Gastroesophageal sphincter (tissue), 4 donors: Measurements from ENCODE around the gene VPREB3. TPM values are rescaled to one million over a fixed set of nuclear protein-coding genes. Genes with fewer than 3 reads are reported as not detected.

Experiments
- ATAC-seq: fragments of 150-250 bp; one replicate; pipeline ENCODE4 v1.9.1; 2016; ENCODE audit warnings: mild to moderate bottlenecking, moderate library complexity
- H3K27ac ChIP-seq, 4 donors: fragments of 200-600 bp; sonication (generic) in 3 of 4; 1 replicate in 3 of 4; 2 replicates in 1 of 4; pipeline ENCODE4 v1.5.1; 2016 to 2019
- H3K27me3 ChIP-seq: fragments of 200-600 bp; sonication (generic); one replicate; pipeline ENCODE4 v1.5.1; 2019
- H3K36me3 ChIP-seq, 2 donors: fragments of 200-600 bp; sonication (generic); one replicate each; pipeline ENCODE4 v1.5.1; 2019; ENCODE audit warnings: control low read depth in 1 of 2
- H3K4me1 ChIP-seq, 3 donors: fragments of 200-600 bp; sonication (generic); 1 replicate in 2 of 3; 2 replicates in 1 of 3; pipeline ENCODE4 v1.5.1; 2016 to 2019; ENCODE audit warnings: control low read depth in 2 of 3
- H3K4me3 ChIP-seq, 2 donors: fragments of 200-600 bp; sonication (generic); one replicate each; pipeline ENCODE4 v1.5.1; 2019; ENCODE audit warnings: mild to moderate bottlenecking in 1 of 2, moderate library complexity in 1 of 2
- H3K9me3 ChIP-seq, 3 donors: fragments of 200-600 bp; sonication (generic); one replicate each; pipeline ENCODE4 v1.5.1; 2017 to 2019; ENCODE audit warnings: control low read depth in 2 of 3
- CTCF ChIP-seq, 4 experiments: fragments of 200-600 bp in 2 of 4; fragments of 450-650 bp in 2 of 4; sonication (generic) in 1 of 4; IDR thresholded peaks; one replicate each; pipeline ENCODE4 v1.5.1; 2017 to 2019; ENCODE audit warnings: antibody characterized with exemption in 4 of 4, mild to moderate bottlenecking in 2 of 4, moderate library complexity in 2 of 4
- EP300 ChIP-seq: sonication (generic); formaldehyde crosslinking; IDR thresholded peaks from one replicate; pipeline ENCODE4 v1.6.1; 2017; ENCODE audit warnings: antibody characterized with exemption, mild to moderate bottlenecking
- POLR2A ChIP-seq, 2 donors: fragments of 450-650 bp; IDR thresholded peaks; one replicate each; pipeline ENCODE4 v1.6.1; 2017; ENCODE audit warnings: antibody characterized with exemption in 2 of 2, mild to moderate bottlenecking in 2 of 2, moderate library complexity in 1 of 2
- POLR2AphosphoS5 ChIP-seq: sonication (generic); formaldehyde crosslinking; IDR thresholded peaks from one replicate; pipeline ENCODE4 v1.6.1; 2017; ENCODE audit warnings: antibody characterized with exemption
- WGBS, 2 donors: methylation state at CpG; one replicate each; pipeline ENCODE4 v1.1.5; 2018; ENCODE audit warnings: low coverage in 1 of 2; 5-methylcytosine and 5-hydroxymethylcytosine counted together
- total RNA-seq, 4 donors: library from RNA; depleted of rRNA; stranded (reverse); fragments of >200 nt; gene quantifications; one replicate each; pipeline ENCODE4 v1.1.0, GENCODE V29; 2016

Gene VPREB3
- total RNA-seq, 4 donors from 2014 or later = 1.9 TPM; not detected in 3

GRCh38 chr22:23714596-23715578 lies 39.3 kb downstream of the VPREB3 start:
- Histone ChIP-seq H3K27me3 (no peaks in the 10 kb centered on the region), H3K27ac (no peak overlapping the region), H3K36me3 (peaks cover 0 to 53% of the 10 kb centered on the region in 2 donors), H3K4me1 (peaks cover 0 to 23% (median 8%) of the 10 kb centered on the region in 3 donors), H3K4me3 (no peak overlapping the region), H3K9me3 (no peaks in the 10 kb centered on the region)
- no peak for ATAC-seq
- no CpG with 5 or more reads among the region's 23 CpGs for WGBS, 2 donors
- no peak for TF ChIP-seq POLR2A (IDR thresholded peaks at IDR 0.05)
- no peak for TF ChIP-seq CTCF (IDR thresholded peaks at IDR 0.05)
- no peak for TF ChIP-seq EP300
- no peak for TF ChIP-seq POLR2AphosphoS5

GRCh38 chr22:23713696-23714595 lies 40.3 kb downstream of the VPREB3 start:
- WGBS, 2 donors = 82 to 86% methylated on average over 2 to 9 of the region's 28 CpGs

GRCh38 chr22:23712256-23712655 lies 42.0 kb downstream of the VPREB3 start:
- H3K4me1 ChIP-seq = peaks cover 0 to 19% (median 5%) of the 10 kb centered on the region in 3 donors

More at GRCh38 chr22:23713696-23714595, 40.3 kb downstream of the VPREB3 start:
- TF ChIP-seq POLR2AphosphoS5 (no peak), CTCF (IDR thresholded peaks at IDR 0.05) (no peak), EP300 (no peak), POLR2A (IDR thresholded peaks at IDR 0.05) (no peak)
- H3K9me3 ChIP-seq = no peaks in the 10 kb centered on the region
- peaks cover 0 to 23% (median 8%) of the 10 kb centered on the region in 3 donors for H3K4me1 ChIP-seq
- peaks cover 0 to 62% of the 10 kb centered on the region in 2 donors for H3K36me3 ChIP-seq
- ATAC-seq = no peak
- no peak overlapping the region for H3K4me3 ChIP-seq
- no peak overlapping the region for H3K27ac ChIP-seq
- no peaks in the 10 kb centered on the region for H3K27me3 ChIP-seq

GRCh38 chr22:23709107-23709506 lies 45.1 kb downstream of the VPREB3 start:
- Histone ChIP-seq H3K36me3 (peaks cover 0 to 100% of the 10 kb centered on the region in 2 donors), H3K27ac (no peak overlapping the region), H3K9me3 (no peaks in the 10 kb centered on the region), H3K4me1 (no peaks in the 10 kb centered on the region), H3K4me3 (no peak overlapping the region), H3K27me3 (no peaks in the 10 kb centered on the region)
- no peak for ATAC-seq
- TF ChIP-seq EP300 (no peak), POLR2A (IDR thresholded peaks at IDR 0.05) (no peak), CTCF (IDR thresholded peaks at IDR 0.05) (no peak), POLR2AphosphoS5 (no peak)
- WGBS, 2 donors = 82 to 83% methylated on average over 1 to 2 of the region's 2 CpGs

More at GRCh38 chr22:23712256-23712655, 42.0 kb downstream of the VPREB3 start:
- Histone ChIP-seq H3K36me3 (peaks cover 0 to 79% of the 10 kb centered on the region in 2 donors), H3K27me3 (no peaks in the 10 kb centered on the region), H3K27ac (no peak overlapping the region), H3K9me3 (no peaks in the 10 kb centered on the region), H3K4me3 (no peak overlapping the region)
- no peak for ATAC-seq
- 92 to 100% methylated on average over 1 to 11 of the region's 12 CpGs for WGBS, 2 donors
- no peak for TF ChIP-seq EP300
- TF ChIP-seq POLR2AphosphoS5 = no peak
- no peak for TF ChIP-seq POLR2A (IDR thresholded peaks at IDR 0.05)

GRCh38 chr22:23708270-23708669 lies 46.0 kb downstream of the VPREB3 start:
- no peaks in the 10 kb centered on the region for H3K27me3 ChIP-seq
- peaks cover 0 to 100% of the 10 kb centered on the region in 2 donors for H3K36me3 ChIP-seq
- ATAC-seq = no peak
- no peaks in the 10 kb centered on the region for H3K4me1 ChIP-seq
- no peaks in the 10 kb centered on the region for H3K9me3 ChIP-seq
- no peak for TF ChIP-seq POLR2A (IDR thresholded peaks at IDR 0.05)
- TF ChIP-seq EP300 = no peak
- TF ChIP-seq CTCF (IDR thresholded peaks at IDR 0.05) = no peak
- TF ChIP-seq POLR2AphosphoS5 = no peak
- H3K4me3 ChIP-seq = no peak overlapping the region
- WGBS, 2 donors = 82 to 90% methylated on average over 1 of the region's 1 CpG
- no peak overlapping the region for H3K27ac ChIP-seq
